Thymus (tissue), 11 donors: ENCODE results near the gene CACNA1E. TPM values are rescaled to one million over a fixed set of nuclear protein-coding genes. Genes with fewer than 3 reads are reported as not detected.

Experiments used
- DNase-seq, 9 donors: peaks; one replicate each; pipeline ENCODE4 v3.0.0-alpha.2; 2013; ENCODE audit warnings: low spot score in 9 of 9, low read depth in 6 of 9, missing footprints in 1 of 9
- H3K27ac ChIP-seq, 2 donors: one replicate each; pipeline ENCODE4 v1.5.1; 2013; ENCODE audit warnings: control low read depth in 1 of 2, low read depth in 1 of 2, low read length in 1 of 2, mild to moderate bottlenecking in 1 of 2, moderate library complexity in 1 of 2
- H3K27me3 ChIP-seq, 2 donors: one replicate each; pipeline ENCODE4 v1.5.1; 2013; ENCODE audit warnings: low read length in 1 of 2; ENCODE audit not compliant: control insufficient read depth in 2 of 2, insufficient read depth in 1 of 2
- H3K36me3 ChIP-seq, 2 donors: one replicate each; pipeline ENCODE4 v1.5.1; 2013; ENCODE audit warnings: low read length in 1 of 2, mild to moderate bottlenecking in 1 of 2, moderate library complexity in 1 of 2; ENCODE audit not compliant: control insufficient read depth in 2 of 2, insufficient read depth in 2 of 2
- H3K4me1 ChIP-seq, 2 donors: one replicate each; pipeline ENCODE4 v1.5.1; 2013; ENCODE audit warnings: low read length in 2 of 2; ENCODE audit not compliant: control insufficient read depth in 2 of 2, insufficient read depth in 2 of 2
- H3K4me3 ChIP-seq, 2 donors: one replicate each; pipeline ENCODE4 v1.5.1; 2013; ENCODE audit warnings: low read length in 2 of 2, control low read depth in 1 of 2, mild to moderate bottlenecking in 1 of 2
- H3K9me3 ChIP-seq, 2 donors: one replicate each; pipeline ENCODE4 v1.5.1; 2013; ENCODE audit warnings: low read length in 1 of 2, mild to moderate bottlenecking in 1 of 2; ENCODE audit not compliant: control insufficient read depth in 2 of 2, insufficient read depth in 1 of 2
- WGBS: extraction: QIAGEN DNeasy Blood & Tissue Kit; methylation state at CpG from one replicate; pipeline ENCODE4 v1.1.7; 2013; 5-methylcytosine and 5-hydroxymethylcytosine counted together
- polyA plus RNA-seq: library from polyadenylated mRNA; stranded (reverse); fragments of 200-250 nt; gene quantifications from one replicate; pipeline ENCODE4 v1.2.3, GENCODE V29; 2013
- total RNA-seq: library from RNA; stranded (reverse); fragments of 120-200 nt; gene quantifications from one replicate; pipeline ENCODE4 v1.2.4, GENCODE V29; 2013
- donor health status: healthy.

The CACNA1E gene
- total and polyA plus RNA-seq, 2 donors: 0.05 to 0.09 TPM

- no peaks in the 10 kb centered on the region for H3K4me1 ChIP-seq
- H3K9me3 ChIP-seq: no peaks in the 10 kb centered on the region
- no peak overlapping the region for H3K27ac ChIP-seq
- no peaks in the 10 kb centered on the region for H3K27me3 ChIP-seq
- 87% methylated on average over 4 of the region's 4 CpGs for WGBS
- H3K36me3 ChIP-seq: no peaks in the 10 kb centered on the region
- H3K4me3 ChIP-seq: no peak overlapping the region
- no peak for DNase-seq
Measured at GRCh38 chr1:181568736-181569135, 85.4 kb downstream of the CACNA1E start.

GRCh38 chr1:181577475-181577874 lies 94.2 kb downstream of the CACNA1E start:
- no peak for DNase-seq

GRCh38 chr1:181583598-181583997 lies 100.3 kb downstream of the CACNA1E start:
- Histone ChIP-seq H3K27me3 (no peaks in the 10 kb centered on the region), H3K27ac (no peak overlapping the region), H3K4me3 (no peak overlapping the region), H3K9me3 (no peaks in the 10 kb centered on the region), H3K4me1 (no peaks in the 10 kb centered on the region), H3K36me3 (no peaks in the 10 kb centered on the region)
- 58% methylated on average over 3 of the region's 3 CpGs for WGBS
- DNase-seq: no peak

More at GRCh38 chr1:181577475-181577874, 94.2 kb downstream of the CACNA1E start:
- Histone ChIP-seq H3K36me3 (no peaks in the 10 kb centered on the region), H3K27ac (no peak overlapping the region), H3K9me3 (no peaks in the 10 kb centered on the region), H3K4me3 (no peak overlapping the region), H3K4me1 (no peaks in the 10 kb centered on the region), H3K27me3 (no peaks in the 10 kb centered on the region)
- WGBS: 93% methylated on average over 8 of the region's 8 CpGs

GRCh38 chr1:181587870-181588438 lies 104.6 kb downstream of the CACNA1E start:
- no peak for DNase-seq
- Histone ChIP-seq H3K4me3 (no peak overlapping the region), H3K36me3 (no peaks in the 10 kb centered on the region), H3K4me1 (no peaks in the 10 kb centered on the region), H3K27me3 (peaks cover 0 to 2% of the 10 kb centered on the region in 2 donors), H3K27ac (no peak overlapping the region), H3K9me3 (no peaks in the 10 kb centered on the region)
- WGBS: 90% methylated on average over 10 of the region's 10 CpGs

- WGBS: 94% methylated on average over 4 of the region's 4 CpGs
- DNase-seq: no peak
- Histone ChIP-seq H3K27me3 (peaks cover 0 to 2% of the 10 kb centered on the region in 2 donors), H3K27ac (no peak overlapping the region), H3K4me1 (no peaks in the 10 kb centered on the region), H3K4me3 (no peak overlapping the region), H3K9me3 (no peaks in the 10 kb centered on the region), H3K36me3 (no peaks in the 10 kb centered on the region)
Measured at GRCh38 chr1:181588631-181589030, 105.3 kb downstream of the CACNA1E start.

GRCh38 chr1:181592255-181592859 lies 109.0 kb downstream of the CACNA1E start:
- Histone ChIP-seq H3K27ac (no peak overlapping the region), H3K9me3 (no peaks in the 10 kb centered on the region), H3K27me3 (peaks cover 0 to 2% of the 10 kb centered on the region in 2 donors), H3K36me3 (no peaks in the 10 kb centered on the region), H3K4me3 (no peak overlapping the region), H3K4me1 (no peaks in the 10 kb centered on the region)
- 43% methylated on average over 6 of the region's 6 CpGs for WGBS
- DNase-seq: no peak

- no peaks in the 10 kb centered on the region for H3K9me3 ChIP-seq
- H3K4me3 ChIP-seq: no peak overlapping the region
- WGBS: 86% methylated on average over 4 of the region's 4 CpGs
- no peak overlapping the region for H3K27ac ChIP-seq
- H3K4me1 ChIP-seq: no peaks in the 10 kb centered on the region
- H3K36me3 ChIP-seq: no peaks in the 10 kb centered on the region
- H3K27me3 ChIP-seq: peaks cover 0 to 2% of the 10 kb centered on the region in 2 donors
- DNase-seq: no peak
Measured at GRCh38 chr1:181593042-181593441, 109.7 kb downstream of the CACNA1E start.

GRCh38 chr1:181594553-181594952 lies 111.2 kb downstream of the CACNA1E start:
- no peak for DNase-seq
- H3K36me3 ChIP-seq: no peaks in the 10 kb centered on the region
- no peak overlapping the region for H3K4me3 ChIP-seq
- 96% methylated on average over 5 of the region's 5 CpGs for WGBS
- H3K27ac ChIP-seq: no peak overlapping the region
- no peaks in the 10 kb centered on the region for H3K9me3 ChIP-seq
- H3K4me1 ChIP-seq: no peaks in the 10 kb centered on the region
- H3K27me3 ChIP-seq: peaks cover 0 to 2% of the 10 kb centered on the region in 2 donors

- Histone ChIP-seq H3K27ac (no peak overlapping the region), H3K9me3 (no peaks in the 10 kb centered on the region), H3K27me3 (peaks cover 0 to 2% of the 10 kb centered on the region in 2 donors), H3K4me3 (no peak overlapping the region), H3K36me3 (no peaks in the 10 kb centered on the region), H3K4me1 (no peaks in the 10 kb centered on the region)
- no peak for DNase-seq
- WGBS: 82% methylated on average over 6 of the region's 6 CpGs
Measured at GRCh38 chr1:181595234-181595633, 111.9 kb downstream of the CACNA1E start.
